Trophoblast cell (in vitro differentiated cells and primary cell): Measurements from ENCODE around the gene SMAP1.
A peak's percentile ranks its signal among the peaks of the same experiment; 100 is the strongest.

Source experiments
- DNase-seq, 2 donors: peaks; one replicate each; pipeline ENCODE4 v3.0.0-alpha.2; 2016
- H2AFZ ChIP-seq: 2 replicates; pipeline ENCODE4 v1.6.1; 2013; ENCODE audit warnings: low read length, moderate library complexity, mild to moderate bottlenecking; ENCODE audit not compliant: insufficient read depth, poor library complexity
- H2AK5ac ChIP-seq: 2 replicates; pipeline ENCODE4 v1.6.1; 2013; ENCODE audit warnings: mild to moderate bottlenecking, low read length
- H2BK120ac ChIP-seq: 2 replicates; pipeline ENCODE4 v1.6.1; 2013; ENCODE audit warnings: low read length, mild to moderate bottlenecking, moderate library complexity; ENCODE audit not compliant: insufficient read depth, poor library complexity
- H2BK12ac ChIP-seq: 2 replicates; pipeline ENCODE4 v1.6.1; 2013; ENCODE audit warnings: mild to moderate bottlenecking, low read length, moderate library complexity
- H2BK5ac ChIP-seq: 2 replicates; pipeline ENCODE4 v1.6.1; 2013; ENCODE audit warnings: low read length, low read depth, moderate library complexity, mild to moderate bottlenecking; ENCODE audit not compliant: poor library complexity
- H3K14ac ChIP-seq: 2 replicates; pipeline ENCODE4 v1.6.1; 2013; ENCODE audit warnings: mild to moderate bottlenecking, low read length
- H3K18ac ChIP-seq: 2 replicates; pipeline ENCODE4 v1.6.1; 2013; ENCODE audit warnings: mild to moderate bottlenecking, low read length
- H3K23ac ChIP-seq: 2 replicates; pipeline ENCODE4 v1.6.1; 2013; ENCODE audit warnings: low read length
- H3K27ac ChIP-seq: 2 replicates; pipeline ENCODE4 v1.5.1; 2013; ENCODE audit warnings: low read depth, mild to moderate bottlenecking, inconsistent platforms, low read length, moderate library complexity
- H3K27me3 ChIP-seq: 2 replicates; pipeline ENCODE4 v1.6.1; 2013; ENCODE audit warnings: inconsistent platforms, mild to moderate bottlenecking, low read length, moderate library complexity; ENCODE audit not compliant: insufficient read depth
- H3K36me3 ChIP-seq, 2 experiments: 1 replicate in 1 of 2; 2 replicates in 1 of 2; pipeline ENCODE4 v1.6.1; 2013; ENCODE audit warnings: low read length in 2 of 2, mild to moderate bottlenecking in 2 of 2, moderate library complexity in 1 of 2; ENCODE audit not compliant: insufficient read depth in 2 of 2, control insufficient read depth in 1 of 2
- H3K4ac ChIP-seq: 2 replicates; pipeline ENCODE4 v1.6.1; 2013; ENCODE audit warnings: low read depth, mild to moderate bottlenecking, low read length, moderate library complexity
- H3K4me1 ChIP-seq, 2 experiments: 1 replicate in 1 of 2; 2 replicates in 1 of 2; pipeline ENCODE4 v1.6.1; 2013; ENCODE audit warnings: low read length in 2 of 2, mild to moderate bottlenecking in 2 of 2, moderate library complexity in 1 of 2; ENCODE audit not compliant: insufficient read depth in 2 of 2, control insufficient read depth in 1 of 2
- H3K4me2 ChIP-seq: 2 replicates; pipeline ENCODE4 v1.6.1; 2013; ENCODE audit warnings: inconsistent platforms, mild to moderate bottlenecking, low read length, moderate library complexity
- H3K4me3 ChIP-seq: 2 replicates; pipeline ENCODE4 v1.5.1; 2013; ENCODE audit warnings: mild to moderate bottlenecking, low read depth, low read length, inconsistent platforms
- H3K79me1 ChIP-seq: one replicate; pipeline ENCODE4 v1.6.1; 2013; ENCODE audit warnings: low read length
- H3K79me2 ChIP-seq: 2 replicates; pipeline ENCODE4 v1.6.1; 2013; ENCODE audit warnings: low read length, mild to moderate bottlenecking; ENCODE audit not compliant: control insufficient read depth, insufficient read depth, poor library complexity
- H3K9ac ChIP-seq: 2 replicates; pipeline ENCODE4 v1.6.1; 2013; ENCODE audit warnings: mild to moderate bottlenecking, low read length
- H3K9me3 ChIP-seq: 2 replicates; pipeline ENCODE4 v1.6.1; 2013; ENCODE audit warnings: low read depth, mild to moderate bottlenecking, control low read depth, inconsistent platforms, low read length; ENCODE audit not compliant: insufficient read depth
- H4K12ac ChIP-seq: 2 replicates; pipeline ENCODE4 v1.6.1; 2013; ENCODE audit warnings: low read depth, mild to moderate bottlenecking, low read length, moderate library complexity
- H4K8ac ChIP-seq: 2 replicates; pipeline ENCODE4 v1.6.1; 2013; ENCODE audit warnings: low read depth, mild to moderate bottlenecking, low read length, moderate library complexity
- H4K91ac ChIP-seq: one replicate; pipeline ENCODE4 v1.6.1; 2013; ENCODE audit warnings: low read depth, mild to moderate bottlenecking, low read length, moderate library complexity
- WGBS: extraction: QIAGEN DNeasy Blood & Tissue Kit; methylation state at CpG from one replicate; pipeline ENCODE4 v1.1.7; 2013; ENCODE audit warnings: missing lambda C conversion rate; ENCODE audit not compliant: insufficient read length, insufficient coverage; ENCODE audit errors: extremely low coverage; 5-methylcytosine and 5-hydroxymethylcytosine counted together

Gene SMAP1

GRCh38 chr6:70708448-70708847, 40.8 kb downstream of the SMAP1 start:
- no peak overlapping the region for H3K14ac ChIP-seq
- H3K36me3 ChIP-seq, result no peaks in the 10 kb centered on the region
- H3K23ac ChIP-seq, result no peak overlapping the region
- H3K9me3 ChIP-seq, result no peaks in the 10 kb centered on the region
- no peaks in the 10 kb centered on the region for H3K4me1 ChIP-seq
- no peak overlapping the region for H2AK5ac ChIP-seq
- H3K79me1 ChIP-seq, result no peaks in the 10 kb centered on the region
- H4K91ac ChIP-seq, result no peak overlapping the region
- no peak for DNase-seq
- no peak overlapping the region for H4K8ac ChIP-seq
- H2AFZ ChIP-seq, result no peak overlapping the region
- H3K79me2 ChIP-seq, result no peaks in the 10 kb centered on the region
- H3K4me3 ChIP-seq, result no peak overlapping the region
- H3K27me3 ChIP-seq, result no peaks in the 10 kb centered on the region
- WGBS, result no CpG with 5 or more reads among the region's 2 CpGs
- H2BK12ac ChIP-seq, result no peak overlapping the region
- no peak overlapping the region for H2BK120ac ChIP-seq
- H3K18ac ChIP-seq, result no peak overlapping the region
- H3K9ac ChIP-seq, result no peak overlapping the region
- H4K12ac ChIP-seq, result no peak overlapping the region
- H3K4ac ChIP-seq, result no peak overlapping the region
- H3K4me2 ChIP-seq, result no peak overlapping the region
- no peak overlapping the region for H3K27ac ChIP-seq
- H2BK5ac ChIP-seq, result no peak overlapping the region

- Histone ChIP-seq H3K79me2 (no peaks in the 10 kb centered on the region), H2BK120ac (no peak overlapping the region), H3K4ac (no peak overlapping the region), H3K4me1 (no peaks in the 10 kb centered on the region), H2AK5ac (no peak overlapping the region), H4K12ac (no peak overlapping the region), H3K27me3 (no peaks in the 10 kb centered on the region), H3K4me3 (no peak overlapping the region), H2BK5ac (no peak overlapping the region), H3K27ac (no peak overlapping the region), H3K4me2 (no peak overlapping the region), H3K36me3 (no peaks in the 10 kb centered on the region), H4K8ac (no peak overlapping the region), H3K79me1 (no peaks in the 10 kb centered on the region), H2AFZ (no peak overlapping the region), H4K91ac (no peak overlapping the region), H3K23ac (no peak overlapping the region), H3K9ac (no peak overlapping the region), H3K14ac (no peak overlapping the region), H2BK12ac (no peak overlapping the region), H3K9me3 (no peaks in the 10 kb centered on the region), H3K18ac (no peak overlapping the region)
- no CpG with 5 or more reads among the region's 3 CpGs for WGBS
- DNase-seq, result peak; percentile 25 to 70
Measured at GRCh38 chr6:70709826-70710225, 42.1 kb downstream of the SMAP1 start.

- Histone ChIP-seq H3K9ac (no peak overlapping the region), H3K4me3 (no peak overlapping the region), H3K27ac (no peak overlapping the region), H3K79me2 (no peaks in the 10 kb centered on the region), H2BK5ac (no peak overlapping the region), H2BK12ac (no peak overlapping the region), H3K9me3 (peaks cover 2% of the 10 kb centered on the region), H3K14ac (no peak overlapping the region), H3K79me1 (no peaks in the 10 kb centered on the region), H2AK5ac (no peak overlapping the region), H3K4me2 (no peak overlapping the region), H2AFZ (no peak overlapping the region), H3K18ac (no peak overlapping the region), H3K4ac (no peak overlapping the region), H3K4me1 (no peaks in the 10 kb centered on the region), H3K23ac (no peak overlapping the region), H4K91ac (no peak overlapping the region), H3K36me3 (no peaks in the 10 kb centered on the region), H4K12ac (no peak overlapping the region), H3K27me3 (no peaks in the 10 kb centered on the region), H2BK120ac (no peak overlapping the region), H4K8ac (no peak overlapping the region)
- DNase-seq, result no peak
Measured at GRCh38 chr6:70714716-70715257, 47.1 kb downstream of the SMAP1 start.

- Histone ChIP-seq H3K9ac (no peak overlapping the region), H2AFZ (no peak overlapping the region), H4K91ac (no peak overlapping the region), H3K36me3 (no peaks in the 10 kb centered on the region), H3K27ac (no peak overlapping the region), H2AK5ac (no peak overlapping the region), H3K4me2 (no peak overlapping the region), H3K4me1 (no peaks in the 10 kb centered on the region), H4K12ac (no peak overlapping the region), H2BK5ac (no peak overlapping the region), H3K14ac (no peak overlapping the region), H3K79me1 (no peaks in the 10 kb centered on the region), H3K79me2 (no peaks in the 10 kb centered on the region), H4K8ac (no peak overlapping the region), H3K23ac (no peak overlapping the region), H3K4me3 (no peak overlapping the region), H3K4ac (no peak overlapping the region), H3K9me3 (peaks cover 2% of the 10 kb centered on the region), H2BK12ac (no peak overlapping the region), H3K27me3 (no peaks in the 10 kb centered on the region), H3K18ac (no peak overlapping the region), H2BK120ac (no peak overlapping the region)
- WGBS, result no CpG with 5 or more reads among the region's 5 CpGs
- DNase-seq, result no peak
Measured at GRCh38 chr6:70717038-70717801, 49.5 kb downstream of the SMAP1 start.
